Glomerular visceral epithelial cell (primary cell): ENCODE results near the gene IST1.

Source experiments
- DNase-seq: peaks from one replicate; pipeline ENCODE4 v3.0.0-alpha.2; 2016; ENCODE audit errors: extremely low spot score

Gene IST1

DNA sequence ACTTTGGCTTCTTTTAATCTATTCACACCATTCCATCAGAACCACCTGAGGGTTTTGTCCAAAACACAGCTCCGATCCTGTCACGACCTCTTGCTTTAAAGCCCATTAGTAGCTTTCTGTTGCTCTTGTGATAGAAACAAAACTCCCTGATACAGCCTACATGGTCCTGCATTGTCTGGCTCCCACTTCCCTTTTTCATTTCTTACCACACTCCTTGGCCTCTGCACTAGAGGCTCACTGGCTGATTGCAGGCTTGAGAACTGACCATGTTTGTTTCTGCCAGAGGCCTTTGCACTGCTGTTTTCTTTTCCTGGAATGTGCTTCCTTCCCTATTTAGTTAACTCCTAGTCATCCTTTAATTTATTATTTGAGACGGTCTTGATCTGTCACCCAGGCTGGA lies 23.7 kb downstream of the IST1 start:
- no peak for DNase-seq

DNA sequence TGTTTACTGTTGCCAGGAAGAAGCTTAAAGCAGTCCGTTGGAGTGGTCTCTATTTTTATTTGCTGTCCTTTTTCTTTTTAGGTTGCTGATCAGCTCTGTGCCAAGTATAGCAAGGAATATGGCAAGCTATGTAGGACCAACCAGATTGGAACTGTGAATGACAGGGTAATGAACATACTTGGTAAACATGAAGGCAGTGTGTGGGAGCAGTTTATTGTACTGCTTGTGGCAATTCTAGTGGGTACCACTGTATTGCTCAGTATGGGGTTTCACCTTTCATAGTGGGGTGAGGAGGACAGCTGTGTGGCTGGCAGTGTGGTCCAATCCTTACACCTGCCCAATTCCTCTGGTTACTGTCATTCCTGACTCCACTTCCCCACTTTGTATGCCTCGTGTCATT lies 25.3 kb downstream of the IST1 start:
- DNase-seq, result no peak

DNA sequence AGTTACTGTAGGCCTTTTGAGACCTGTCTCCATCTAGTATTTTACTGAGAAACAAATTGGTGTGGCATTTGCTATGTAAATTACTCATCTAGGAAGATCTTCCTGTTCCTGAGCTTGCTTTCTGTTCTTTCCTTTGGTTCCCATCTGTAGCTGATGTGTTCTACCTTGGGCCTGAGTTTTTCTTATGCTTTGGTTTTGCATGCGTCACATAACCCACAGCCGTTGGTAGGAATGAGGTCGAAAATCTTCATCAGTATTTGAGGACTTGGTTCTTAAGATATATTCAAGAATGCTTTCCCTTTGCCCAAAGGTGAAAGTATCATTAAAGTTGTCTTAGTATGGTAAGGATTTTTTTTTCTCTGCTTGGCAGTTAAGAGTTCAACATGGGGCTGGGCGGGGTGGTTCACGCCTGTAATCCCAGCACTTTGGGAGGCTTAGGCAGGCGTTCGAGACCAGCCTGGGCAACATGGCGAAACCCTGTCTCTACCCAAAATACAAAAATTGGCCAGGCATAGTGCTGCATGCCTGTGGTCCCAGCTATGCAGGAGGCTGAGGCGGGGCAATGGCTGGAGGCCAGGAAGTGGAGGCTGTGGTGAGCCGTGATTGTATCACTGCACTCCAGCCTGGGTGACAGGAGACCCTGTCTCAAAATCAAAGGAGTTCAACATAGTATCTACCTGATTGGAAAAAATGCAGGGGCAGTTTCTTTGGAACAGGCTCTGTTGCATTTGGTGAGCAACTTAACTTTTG lies 28.8 kb downstream of the IST1 start:
- DNase-seq, result peak; percentile 16

DNA sequence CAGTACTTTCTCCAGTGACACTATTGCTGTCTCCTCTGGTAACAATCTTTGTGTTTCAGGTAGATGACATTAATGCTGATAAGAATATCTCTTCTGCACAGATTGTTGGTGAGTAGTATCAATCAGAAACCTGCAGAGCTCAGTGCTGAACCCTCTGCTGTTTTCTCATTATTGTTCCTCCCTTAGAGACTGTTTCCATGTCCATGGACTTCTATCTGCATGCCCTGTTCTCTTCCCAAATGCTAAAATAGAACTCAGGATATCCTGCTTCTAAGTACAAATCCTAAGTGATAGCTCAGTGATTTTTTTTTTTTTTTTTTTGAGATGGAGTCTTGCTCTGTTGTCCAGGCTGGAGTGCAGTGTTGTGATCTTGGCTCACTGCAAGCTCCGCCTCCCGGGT lies 29.4 kb downstream of the IST1 start:
- DNase-seq, result no peak

DNA sequence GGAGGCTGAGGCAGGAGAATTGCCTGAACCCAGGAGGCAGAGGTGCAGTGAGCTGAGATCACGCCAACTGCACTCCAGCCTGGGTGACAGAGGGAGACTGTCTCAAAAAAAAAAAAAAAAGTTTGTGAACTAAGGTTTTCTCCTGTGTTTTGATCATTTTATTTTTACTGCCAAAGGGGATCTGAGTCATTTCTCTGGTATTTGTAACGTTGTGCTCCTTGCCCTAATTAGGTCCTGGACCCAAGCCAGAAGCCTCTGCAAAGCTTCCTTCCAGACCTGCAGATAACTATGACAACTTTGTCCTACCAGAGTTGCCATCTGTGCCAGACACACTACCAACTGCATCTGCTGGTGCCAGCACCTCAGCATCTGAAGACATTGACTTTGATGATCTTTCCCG lies 32.1 kb downstream of the IST1 start:
- peak; percentile 88 for DNase-seq

DNA sequence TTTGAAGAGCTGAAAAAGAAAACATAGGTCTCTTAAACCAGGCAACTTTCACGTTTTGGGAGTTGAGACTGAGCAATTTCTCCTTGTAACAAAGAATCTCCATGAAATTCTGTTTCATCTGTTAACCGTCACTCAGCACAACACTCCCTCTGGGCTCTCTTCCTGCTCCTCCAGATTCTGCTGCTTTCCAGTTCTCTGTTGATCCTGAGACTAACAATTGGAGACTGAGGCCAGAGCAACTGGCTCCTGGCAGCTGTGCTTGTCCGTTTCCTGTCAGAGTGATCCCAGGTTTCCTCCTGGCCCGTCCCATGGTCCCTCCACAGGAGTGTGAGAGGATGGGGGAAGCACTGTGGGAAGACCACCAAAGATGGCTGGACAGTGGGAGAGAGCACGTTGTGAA lies 32.5 kb downstream of the IST1 start:
- no peak for DNase-seq

DNA sequence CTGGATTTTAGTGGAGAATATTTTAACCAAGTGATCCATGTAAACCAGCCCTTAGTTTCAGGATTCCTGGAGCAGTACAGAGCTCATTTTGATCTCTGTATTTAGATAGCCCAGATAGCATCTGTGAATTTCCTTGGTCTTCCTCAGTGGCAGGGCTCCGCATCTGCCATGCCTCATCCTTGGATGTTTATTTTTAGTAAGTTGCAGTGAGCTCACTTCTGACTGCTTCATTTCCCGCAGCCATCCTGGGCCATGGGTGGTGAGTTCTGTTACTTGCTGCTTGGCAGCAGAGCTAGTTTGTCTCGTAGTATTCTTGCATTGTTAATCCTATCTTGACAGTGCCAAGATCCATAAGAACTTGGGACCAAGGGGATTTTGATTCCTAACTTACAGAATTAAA lies 33.7 kb downstream of the IST1 start:
- DNase-seq, result peak; percentile 58

DNA sequence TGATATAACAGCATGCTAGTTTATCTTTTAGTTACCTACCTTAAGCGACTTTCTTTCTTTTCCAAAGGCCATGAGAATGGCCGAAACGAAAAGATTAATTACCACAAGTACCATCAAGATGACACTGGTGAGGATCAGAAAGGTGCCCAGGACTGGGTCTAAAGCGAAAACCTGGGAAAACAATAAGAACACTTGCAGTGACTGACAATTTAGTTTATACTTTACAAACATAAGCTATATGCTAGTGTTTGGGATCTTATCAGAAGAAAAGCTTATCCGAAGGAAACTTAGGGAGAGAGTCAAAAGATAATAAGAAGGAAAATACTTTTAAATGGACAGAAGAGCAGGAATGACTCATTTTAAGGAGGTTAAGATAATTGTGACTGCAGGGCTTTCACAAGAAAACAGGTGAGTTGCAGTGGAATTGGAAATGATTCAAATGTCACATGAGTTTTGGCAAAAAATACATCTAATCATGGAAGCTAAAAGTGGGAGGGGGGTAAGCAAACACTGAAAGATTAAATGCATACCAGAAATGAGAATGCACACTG lies 34.8 kb downstream of the IST1 start:
- no peak for DNase-seq

DNA sequence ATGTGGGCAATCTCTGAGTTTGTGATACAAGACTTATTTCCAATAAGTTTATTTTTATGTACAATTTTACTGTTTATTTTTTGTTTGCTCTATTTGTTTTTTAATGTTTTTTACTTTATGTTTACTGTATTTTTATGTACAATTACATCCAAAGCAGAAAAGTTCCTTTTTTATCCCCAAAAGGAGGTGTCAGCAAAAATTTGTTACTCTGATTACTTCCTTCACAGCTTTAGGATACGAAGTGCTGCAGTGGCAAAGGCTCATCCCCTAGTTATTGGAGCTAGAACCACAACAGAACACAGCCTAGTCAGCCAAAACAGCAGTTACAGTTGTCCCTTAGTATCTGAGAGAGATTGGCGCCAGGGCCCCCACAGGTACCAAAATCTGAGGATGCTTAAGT lies 35.7 kb downstream of the IST1 start:
- DNase-seq, result no peak

DNA sequence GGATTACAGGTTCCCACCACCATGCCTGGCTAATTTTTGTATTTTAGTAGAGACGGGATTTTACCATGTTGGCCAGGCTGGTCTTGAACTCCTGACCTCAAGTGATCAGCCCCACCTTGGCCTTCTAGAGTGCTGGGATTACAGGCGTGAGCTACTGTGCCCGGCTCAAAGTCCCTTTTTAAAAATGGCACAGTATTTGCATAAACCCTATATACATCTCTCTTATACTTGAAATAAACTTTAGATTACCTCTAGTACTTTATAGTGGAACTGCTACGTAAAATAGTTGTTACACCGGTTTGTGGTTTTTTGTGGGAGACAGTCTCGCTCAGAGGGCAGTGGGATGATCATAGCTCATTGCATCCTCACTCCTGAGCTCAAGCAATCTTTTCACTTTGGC lies 36.3 kb downstream of the IST1 start:
- no peak for DNase-seq

DNA sequence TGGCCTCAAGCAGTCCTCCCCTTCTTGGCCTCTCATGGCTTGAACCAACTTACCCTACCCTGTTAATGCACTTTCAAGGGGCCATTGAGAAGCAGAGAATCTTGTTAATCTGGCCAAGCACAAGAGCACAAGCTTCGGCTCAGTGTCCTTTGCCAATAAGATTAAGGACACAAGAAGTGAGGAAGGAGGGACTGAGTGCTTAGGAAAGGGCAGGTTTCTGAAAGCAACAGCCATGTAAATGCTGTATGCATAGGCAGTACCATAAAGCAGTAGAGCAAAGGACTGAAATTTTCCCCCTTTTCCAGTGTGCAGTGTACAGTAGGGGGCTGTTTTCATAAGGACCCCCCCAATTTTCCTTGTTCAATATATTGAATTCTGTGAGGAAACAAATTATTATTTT lies 37.7 kb downstream of the IST1 start:
- DNase-seq, result no peak

DNA sequence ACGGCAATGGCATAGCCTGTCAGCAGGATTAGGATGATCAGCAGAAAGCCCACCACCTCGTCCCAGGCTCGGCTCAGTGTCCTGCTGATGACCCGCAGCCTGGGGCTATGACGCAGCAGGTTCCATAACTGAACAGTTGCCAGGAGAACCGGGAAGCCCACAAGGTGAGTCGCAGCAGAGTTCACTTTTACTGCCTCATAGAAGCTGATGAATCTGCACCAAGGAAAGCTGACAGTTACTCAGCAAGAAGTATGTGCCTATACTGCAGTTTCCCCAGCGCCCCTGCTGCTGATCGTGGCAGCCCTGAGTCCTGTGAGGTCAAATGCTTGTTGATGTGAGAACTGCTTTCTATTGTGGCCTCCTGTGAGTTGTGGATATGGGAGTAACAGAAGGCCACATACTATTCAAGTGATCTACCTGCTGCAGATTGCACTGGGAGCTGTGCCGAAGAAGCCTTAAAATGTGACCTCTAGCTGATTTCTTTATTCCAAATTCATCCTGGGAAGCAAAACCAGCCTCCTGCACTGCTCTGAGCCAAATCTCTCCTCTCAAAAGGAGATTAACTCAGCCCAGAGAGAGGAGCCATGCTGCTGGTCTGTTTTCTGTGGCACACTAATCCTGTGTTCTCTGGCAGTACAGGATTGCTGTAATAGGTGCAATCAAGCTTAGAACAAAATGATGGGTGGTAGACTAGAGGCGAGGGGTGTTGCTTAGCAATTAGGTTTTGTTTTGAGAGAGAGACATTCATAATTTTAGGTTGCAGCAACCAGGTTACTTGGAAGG lies 38.8 kb downstream of the IST1 start:
- DNase-seq, result peak; percentile 33

DNA sequence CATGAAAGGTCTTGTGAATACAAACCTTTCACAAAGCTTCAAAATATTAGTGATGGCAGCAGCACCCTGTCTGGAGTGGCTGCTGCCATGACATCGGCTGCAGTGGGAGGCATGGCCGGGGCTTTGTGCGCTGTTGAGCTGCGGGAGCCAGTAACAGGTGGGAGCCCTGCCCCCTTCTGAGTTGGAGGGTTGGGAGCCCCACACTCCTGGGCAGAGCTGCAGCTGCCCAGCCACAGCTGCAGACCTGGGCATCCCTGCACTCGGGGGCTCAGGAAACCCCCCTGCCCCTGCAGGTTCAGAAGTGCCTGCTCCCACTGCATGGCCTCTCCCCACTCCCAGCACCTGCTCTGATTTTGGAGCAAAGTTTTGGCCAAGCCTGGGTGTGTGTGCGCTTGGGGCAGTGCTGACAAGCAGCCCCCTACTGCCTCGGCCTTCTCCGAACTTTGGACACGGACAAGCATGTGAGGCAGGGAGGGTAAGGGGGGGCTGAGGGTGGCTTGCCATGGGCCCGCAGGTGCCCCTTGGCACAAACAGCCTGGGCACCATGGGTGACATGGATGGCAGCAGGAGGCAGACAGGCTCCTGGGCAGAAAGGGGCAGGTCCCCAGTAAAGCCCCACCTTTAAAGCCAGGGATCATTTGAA lies 42.7 kb downstream of the IST1 start:
- no peak for DNase-seq

DNA sequence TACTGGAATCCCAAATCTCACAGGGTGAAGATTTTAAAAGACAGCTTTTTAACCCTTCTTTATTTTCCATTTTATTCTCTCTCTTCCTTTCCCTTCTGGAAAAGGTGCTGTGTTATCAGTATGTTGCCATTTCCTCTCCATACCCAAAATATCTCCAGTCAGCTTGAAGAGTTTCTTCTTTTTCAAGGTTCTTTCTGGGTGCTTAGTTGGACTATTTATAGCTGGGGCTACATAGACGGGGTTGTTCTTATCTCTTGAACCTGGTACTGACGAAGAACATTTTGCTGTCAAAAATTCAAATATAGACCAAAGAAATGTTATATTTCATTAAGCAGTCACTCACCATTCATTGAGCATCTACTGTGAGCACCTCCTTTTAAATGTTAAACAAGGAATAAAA lies 48.6 kb downstream of the IST1 start:
- DNase-seq, result no peak

DNA sequence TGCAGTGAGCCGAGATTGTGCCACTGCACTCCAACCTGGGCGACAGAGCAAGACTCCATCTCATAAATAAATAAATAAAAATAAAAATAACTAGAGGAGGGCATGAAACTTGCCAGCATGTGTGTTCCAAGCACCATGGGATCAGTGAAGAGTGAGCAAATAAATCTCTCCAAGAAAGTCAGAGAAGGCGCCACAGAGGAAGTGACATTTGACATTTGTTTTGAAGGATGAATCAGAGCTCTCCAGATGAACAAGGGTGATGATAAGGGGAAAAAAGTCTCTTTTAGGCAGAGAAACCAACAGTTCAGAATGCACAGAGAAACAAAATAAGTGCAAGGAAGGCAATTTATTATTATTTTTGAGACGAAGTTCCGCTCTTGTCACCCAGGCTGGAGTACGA lies 50.3 kb downstream of the IST1 start:
- DNase-seq, result no peak

DNA sequence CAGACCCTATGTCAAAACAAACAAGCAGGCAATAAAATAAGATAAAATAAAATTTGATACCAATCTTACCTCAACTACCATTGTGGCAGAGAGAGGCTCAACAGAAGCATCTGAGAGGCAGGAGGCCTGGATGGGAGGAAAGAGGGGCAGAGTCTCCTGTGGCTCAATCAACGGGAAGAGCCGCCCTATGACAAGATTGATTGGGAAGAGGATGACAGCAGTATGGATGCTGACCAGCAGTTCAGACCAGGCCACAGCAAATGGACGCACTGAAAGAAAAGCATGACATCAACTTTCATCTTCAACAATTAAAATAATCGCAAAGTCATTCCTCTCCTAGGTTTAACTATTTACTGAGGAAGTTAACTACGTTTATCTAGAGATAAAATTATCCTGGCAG lies 57.5 kb downstream of the IST1 start:
- DNase-seq, result no peak

DNA sequence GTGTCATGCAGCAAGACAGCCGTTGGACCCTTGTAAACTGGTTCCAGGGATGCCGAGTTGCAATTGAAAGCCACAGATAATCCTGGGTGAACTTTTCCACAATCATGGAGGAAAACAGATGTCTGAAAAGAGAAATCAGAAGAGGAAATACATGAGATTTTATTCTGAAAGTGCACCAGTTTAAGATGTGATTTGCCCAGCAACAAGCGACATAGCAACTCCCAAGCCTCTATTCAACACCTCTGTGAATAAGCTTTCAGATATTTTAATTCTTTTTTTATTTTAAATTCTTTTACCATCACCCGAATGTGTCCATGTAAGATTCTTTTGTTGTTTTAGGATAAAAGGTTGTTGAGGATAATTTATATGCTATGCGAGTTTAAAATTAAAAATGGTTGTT lies 58.8 kb downstream of the IST1 start:
- no peak for DNase-seq

DNA sequence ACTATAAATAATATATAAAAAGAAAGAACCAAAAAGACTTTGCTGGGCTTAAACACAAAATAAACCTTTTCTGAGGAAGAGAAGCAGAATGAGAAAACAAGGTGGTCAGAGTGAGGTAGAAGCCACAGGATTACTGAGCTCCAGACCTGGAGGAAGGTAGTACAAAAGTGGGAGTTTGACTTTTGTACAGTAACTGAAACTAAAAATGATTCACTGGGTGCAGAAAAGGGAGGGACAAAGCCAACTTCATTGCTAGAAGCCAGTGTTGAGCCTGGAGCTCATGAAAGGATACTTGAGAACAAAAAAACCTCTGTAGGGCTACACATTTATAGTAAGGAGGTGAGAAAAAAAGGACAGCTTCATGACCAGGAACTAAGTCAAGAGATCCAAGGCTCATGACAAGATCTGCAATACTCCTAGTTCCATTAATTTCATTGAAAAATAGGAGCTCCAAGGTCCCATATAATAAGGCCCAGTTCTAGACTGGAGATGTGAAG lies 59.4 kb downstream of the IST1 start:
- DNase-seq, result no peak

DNA sequence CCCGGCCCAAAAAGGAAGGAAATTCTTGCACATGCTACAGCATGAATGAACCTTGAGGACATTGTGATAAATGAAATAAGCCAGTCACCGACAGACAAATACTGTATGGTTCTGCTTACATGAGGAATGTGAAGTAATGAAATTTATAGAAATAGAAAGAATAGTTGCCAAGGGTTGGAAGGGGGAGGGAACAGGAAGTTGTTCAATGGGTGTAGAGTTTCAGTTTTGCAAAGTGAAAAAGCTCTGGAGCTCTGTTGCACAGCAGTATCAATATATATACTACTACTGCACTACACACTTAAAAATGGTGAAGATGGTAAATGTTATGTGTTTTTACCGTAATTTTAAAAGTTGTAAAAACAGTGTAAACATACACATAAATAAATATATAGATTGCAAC lies 61.2 kb downstream of the IST1 start:
- DNase-seq, result no peak

DNA sequence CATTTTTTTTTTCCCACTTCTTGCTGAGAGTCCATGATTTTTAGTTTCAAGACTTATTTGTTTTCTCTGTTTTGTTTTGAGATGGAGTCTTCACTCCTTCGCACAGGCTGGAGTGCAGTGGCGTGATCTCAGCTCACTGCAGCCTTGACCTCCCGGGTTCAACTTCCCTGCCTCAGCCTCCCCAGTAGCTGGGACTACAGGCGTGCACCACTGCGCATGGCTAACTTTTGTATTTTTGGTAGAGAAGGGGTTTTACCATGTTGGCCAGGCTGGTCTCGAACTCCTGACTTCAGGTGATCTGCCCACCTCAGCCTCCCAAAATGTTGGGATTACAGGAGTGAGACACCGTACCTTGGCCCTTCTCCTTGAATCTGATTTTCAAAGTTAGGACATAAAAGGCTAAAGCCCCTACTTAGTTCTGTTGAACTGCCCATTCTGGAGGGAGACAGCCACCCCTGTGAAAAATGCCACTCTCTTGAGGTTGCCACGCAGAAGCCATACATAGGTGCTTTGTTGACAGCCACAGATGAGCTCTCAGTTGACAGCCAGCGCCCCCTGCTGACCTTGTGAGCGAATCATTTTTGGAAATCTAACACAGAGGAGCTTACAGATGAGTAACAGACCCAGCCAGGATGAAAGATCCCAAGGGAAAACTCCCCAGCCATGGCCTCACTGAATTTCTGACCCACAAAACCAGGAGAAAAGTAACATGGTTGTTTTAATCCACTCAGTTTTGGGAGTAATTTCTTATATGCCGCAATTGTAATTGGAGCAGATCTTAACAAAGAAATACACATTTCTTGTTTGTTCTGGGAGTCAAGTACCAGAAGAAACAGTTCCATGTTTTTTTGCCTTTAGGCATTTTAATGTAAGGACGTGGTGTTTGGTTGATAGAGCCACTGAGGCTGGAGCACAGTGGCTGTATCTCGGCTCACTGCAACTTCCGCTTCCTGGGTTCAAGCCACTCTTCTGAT lies 66.0 kb downstream of the IST1 start:
- DNase-seq, result peak; percentile 78

DNA sequence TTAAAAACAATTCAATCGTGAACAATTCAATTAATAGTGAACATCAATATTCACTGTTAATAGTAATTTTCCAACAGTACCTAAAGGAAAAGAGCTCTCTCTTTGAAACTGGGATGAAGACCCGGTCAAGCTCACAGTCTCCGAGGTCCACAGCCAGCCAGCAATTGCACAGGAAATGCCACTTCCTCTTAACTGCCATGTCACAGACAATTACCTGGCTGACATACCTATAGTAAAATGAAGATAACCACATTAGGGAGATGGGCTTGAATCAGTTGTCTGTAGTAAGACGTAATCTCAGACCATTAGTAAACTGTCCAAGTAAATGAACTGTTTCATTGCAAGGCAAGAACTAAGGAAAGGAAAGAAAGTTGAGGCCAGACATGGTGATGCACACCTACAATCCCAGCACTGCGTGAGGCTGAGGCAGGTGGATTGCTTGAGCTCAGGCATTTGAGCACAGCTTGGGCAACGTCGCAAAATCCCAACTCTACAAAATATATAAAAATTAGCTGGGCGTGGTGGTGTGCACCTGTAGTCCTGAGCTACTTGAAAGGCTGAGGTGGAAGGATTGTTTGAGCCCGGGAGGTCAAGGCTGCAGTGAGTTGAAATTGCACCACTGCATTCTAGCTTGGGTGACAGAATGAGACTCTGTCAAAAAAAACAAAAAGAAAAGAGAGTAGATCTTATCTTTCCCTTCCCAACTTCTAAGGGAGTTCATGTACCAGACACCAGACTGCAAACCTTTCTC lies 68.0 kb downstream of the IST1 start:
- no peak for DNase-seq
